Liver (tissue), 9 donors: ENCODE data around the gene ZNF747. TPM values are rescaled to one million over a fixed set of nuclear protein-coding genes. Genes with fewer than 3 reads are reported as not detected.
A peak's percentile ranks its signal among the peaks of the same experiment; 100 is the strongest.

Experiments used
- DNase-seq: peaks from one replicate; pipeline ENCODE4 v3.0.0-alpha.2; 2017; ENCODE audit warnings: low spot score
- H3K27ac ChIP-seq, 2 donors: one replicate each; pipeline ENCODE4 v1.7.0; 2013; ENCODE audit warnings: inconsistent platforms in 2 of 2, low read length in 2 of 2, control low read depth in 1 of 2, low read depth in 1 of 2, mild to moderate bottlenecking in 1 of 2
- H3K27me3 ChIP-seq, 4 donors: one replicate each; pipeline versions ENCODE4 v1.6.1 to v1.7.0; 2013; ENCODE audit warnings: low read length in 3 of 4, inconsistent platforms in 1 of 4, mild to moderate bottlenecking in 1 of 4, moderate library complexity in 1 of 4; ENCODE audit not compliant: control insufficient read depth in 4 of 4, insufficient read depth in 4 of 4
- H3K36me3 ChIP-seq, 4 donors: one replicate each; pipeline versions ENCODE4 v1.6.1 to v1.7.0; 2013; ENCODE audit warnings: low read length in 3 of 4, mild to moderate bottlenecking in 3 of 4, low read depth in 1 of 4, moderate library complexity in 1 of 4; ENCODE audit not compliant: control insufficient read depth in 4 of 4, insufficient read depth in 3 of 4
- H3K4me1 ChIP-seq, 4 donors: one replicate each; pipeline versions ENCODE4 v1.6.1 to v1.7.0; 2013; ENCODE audit warnings: low read length in 3 of 4, mild to moderate bottlenecking in 3 of 4, moderate library complexity in 1 of 4; ENCODE audit not compliant: control insufficient read depth in 4 of 4, insufficient read depth in 4 of 4
- H3K4me3 ChIP-seq, 3 donors: one replicate each; pipeline versions ENCODE4 v1.6.1 to v1.7.0; 2013; ENCODE audit warnings: low read length in 3 of 3, control low read depth in 1 of 3, low read depth in 1 of 3, mild to moderate bottlenecking in 1 of 3
- H3K9ac ChIP-seq, 2 donors: one replicate each; pipeline ENCODE4 v1.7.0; 2013; ENCODE audit warnings: low read length in 2 of 2, mild to moderate bottlenecking in 2 of 2, moderate library complexity in 2 of 2, control low read depth in 1 of 2, low read depth in 1 of 2
- H3K9me3 ChIP-seq, 4 donors: one replicate each; pipeline versions ENCODE4 v1.6.1 to v1.7.0; 2013; ENCODE audit warnings: low read length in 3 of 4; ENCODE audit not compliant: control insufficient read depth in 4 of 4
- ATF3 ChIP-seq: IDR thresholded peaks from 2 replicates; pipeline ENCODE4 v1.6.1; 2016; ENCODE audit warnings: antibody characterized with exemption
- CTCF ChIP-seq: fragments of 150-350 bp; IDR thresholded peaks from 2 replicates; pipeline ENCODE4 v1.5.1; 2017; ENCODE audit warnings: improper control_type of control experiment, low read depth, low read length; ENCODE audit not compliant: missing input control
- GABPA ChIP-seq, 2 donors: IDR thresholded peaks in 1 of 2; conservative IDR thresholded peaks in 1 of 2; 2 replicates each; pipeline ENCODE4 v1.6.1; 2016; ENCODE audit warnings: antibody characterized with exemption in 2 of 2, mild to moderate bottlenecking in 1 of 2, moderate library complexity in 1 of 2
- HNF4A ChIP-seq, 2 donors: conservative IDR thresholded peaks; 2 replicates each; pipeline ENCODE4 v1.6.1; 2016; ENCODE audit warnings: antibody characterized with exemption in 2 of 2, mild to moderate bottlenecking in 2 of 2
- NR2F2 ChIP-seq: IDR thresholded peaks from 2 replicates; pipeline ENCODE4 v1.6.1; 2016; ENCODE audit warnings: antibody characterized with exemption
- WGBS: extraction: QIAGEN DNeasy Blood & Tissue Kit; methylation state at CpG from one replicate; pipeline ENCODE4 v1.1.7; 2013; 5-methylcytosine and 5-hydroxymethylcytosine counted together
- polyA plus RNA-seq, 2 donors: library from polyadenylated mRNA; stranded (reverse) in 1 of 2; unstranded in 1 of 2; fragments of 200-250 nt in 1 of 2; fragments of >200 nt in 1 of 2; fragmentation: Nextera tagmentation in 1 of 2; extraction: Ambion mirVana in 1 of 2; gene quantifications; one replicate each; pipeline versions ENCODE4 v1.2.1 to v1.2.3, GENCODE V29; 2013 to 2015
- total RNA-seq, 2 donors: library from RNA; depleted of rRNA; stranded (reverse); fragments of >200 nt; gene quantifications; one replicate each; pipeline ENCODE4 v1.2.3, GENCODE V29; 2014
- TF ChIP-seq, protein P1 (sequence below): IDR thresholded peaks from 2 replicates; pipeline ENCODE4 v1.6.1; 2016; ENCODE audit warnings: antibody characterized with exemption
- donor health status: healthy.
- donor health status: healthy.
- donor health status: healthy.
- donor health status: healthy.
- donor health status: healthy.

The ZNF747 gene
- total and polyA plus RNA-seq, 4 donors = 3.8 to 10.5 (median 6.5) TPM

DNA sequence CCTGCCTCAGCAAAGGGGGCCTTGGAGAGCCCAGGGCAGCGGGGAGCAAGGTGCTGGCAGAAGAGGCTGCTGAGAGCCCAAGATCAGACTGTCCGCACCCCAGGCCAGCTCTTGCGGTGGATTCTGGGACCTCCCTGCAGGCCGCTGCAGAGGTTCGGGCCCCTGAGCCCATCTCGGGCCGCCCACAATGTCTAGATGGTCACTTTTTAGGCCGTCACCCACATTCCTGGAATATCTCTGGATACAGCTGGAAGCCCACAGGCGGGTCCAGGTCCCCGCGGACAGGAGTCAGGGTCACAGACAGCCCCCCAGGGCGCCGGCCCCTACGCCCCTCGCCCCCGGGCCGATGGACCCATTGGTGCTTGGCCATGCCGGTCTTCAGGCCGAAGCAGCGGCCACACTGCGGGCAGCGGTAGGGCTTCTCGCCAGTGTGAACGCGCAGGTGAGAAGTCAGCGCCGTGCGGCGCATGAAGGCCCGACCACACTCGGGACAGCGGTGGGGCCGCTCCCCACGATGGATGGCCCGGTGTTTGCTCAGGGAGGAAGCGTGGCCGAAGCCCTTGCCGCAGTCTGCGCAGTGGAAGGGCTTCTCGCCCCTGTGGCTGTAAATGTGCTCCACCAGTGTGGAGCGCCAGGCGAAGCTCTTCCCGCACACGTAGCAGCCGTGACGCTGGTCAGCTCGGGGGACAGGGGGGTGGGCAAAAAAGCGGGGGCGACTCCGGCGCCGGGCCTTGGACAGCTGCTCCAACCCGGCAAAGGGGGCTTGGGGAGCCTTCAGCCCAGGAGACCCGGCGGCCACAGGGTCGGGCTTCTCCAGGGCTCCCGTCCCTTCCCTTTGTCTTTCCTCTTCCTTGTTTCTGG lies 2.1 kb downstream of the ZNF747 start:
- Histone ChIP-seq H3K4me3 (no peak overlapping the region), H3K36me3 (peaks cover 0 to 6% (median 1%) of the 10 kb centered on the region in 4 donors), H3K27me3 (no peaks in the 10 kb centered on the region), H3K9me3 (no peaks in the 10 kb centered on the region), H3K9ac (no peak overlapping the region), H3K27ac (no peak overlapping the region), H3K4me1 (peaks cover 7 to 54% (median 32%) of the 10 kb centered on the region in 4 donors)
- TF ChIP-seq, protein P1, sequence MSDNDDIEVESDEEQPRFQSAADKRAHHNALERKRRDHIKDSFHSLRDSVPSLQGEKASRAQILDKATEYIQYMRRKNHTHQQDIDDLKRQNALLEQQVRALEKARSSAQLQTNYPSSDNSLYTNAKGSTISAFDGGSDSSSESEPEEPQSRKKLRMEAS = no peak
- 96% methylated on average over 57 of the region's 57 CpGs for WGBS
- no peak for DNase-seq

- WGBS = 67% methylated on average over 13 of the region's 13 CpGs
- Histone ChIP-seq H3K9ac (no peak overlapping the region), H3K27me3 (no peaks in the 10 kb centered on the region), H3K9me3 (no peaks in the 10 kb centered on the region), H3K4me3 (no peak overlapping the region), H3K4me1 (peaks cover 7 to 50% (median 36%) of the 10 kb centered on the region in 4 donors), H3K27ac (no peak overlapping the region), H3K36me3 (peaks cover 0 to 6% (median 1%) of the 10 kb centered on the region in 4 donors)
- DNase-seq = no peak
- TF ChIP-seq CTCF (no peak), HNF4A (conservative IDR thresholded peaks at IDR 0.05) (peak in 1 of 2 donors; percentile 8), NR2F2 (no peak)
- TF ChIP-seq, protein P1 = no peak
Observed at GRCh38 chr16:30530163-30531037, 4.3 kb downstream of the ZNF747 start.

- Histone ChIP-seq H3K4me1 (peaks cover 9 to 58% (median 36%) of the 10 kb centered on the region in 4 donors), H3K36me3 (peaks cover 0 to 6% (median 1%) of the 10 kb centered on the region in 4 donors), H3K9me3 (no peaks in the 10 kb centered on the region), H3K27ac (no peak overlapping the region), H3K9ac (no peak overlapping the region), H3K27me3 (no peaks in the 10 kb centered on the region), H3K4me3 (no peak overlapping the region)
- TF ChIP-seq GABPA (IDR thresholded peaks at IDR 0.05 in 1 of 2, conservative IDR thresholded peaks at IDR 0.05 in 1 of 2) (no peak), CTCF (no peak), ATF3 (no peak), HNF4A (conservative IDR thresholded peaks at IDR 0.05) (no peak), NR2F2 (no peak)
- WGBS = 80% methylated on average over 4 of the region's 4 CpGs
- DNase-seq = no peak
Observed at GRCh38 chr16:30528799-30529457, 5.7 kb downstream of the ZNF747 start.
